Suprapubic skin (tissue), 4 donors: ENCODE measurements around the gene SLC44A2. TPM values are rescaled to one million over a fixed set of nuclear protein-coding genes. Genes with fewer than 3 reads are reported as not detected.
"Not testable (repeated sequence)": the region's sequence is repeated elsewhere in the genome, so short reads cannot be mapped to it uniquely, and the experiment has no call there.

ENCODE experiments used
- DNase-seq, 2 donors: peaks; one replicate each; pipeline ENCODE4 v3.0.0-alpha.2; 2019; ENCODE audit warnings: low spot score in 2 of 2
- H3K27ac ChIP-seq: fragments of 200-600 bp; sonication (generic); one replicate; pipeline ENCODE4 v1.5.1; 2019
- H3K27me3 ChIP-seq: fragments of 200-600 bp; sonication (generic); one replicate; pipeline ENCODE4 v1.5.1; 2019
- H3K36me3 ChIP-seq: fragments of 200-600 bp; sonication (generic); one replicate; pipeline ENCODE4 v1.5.1; 2019
- H3K4me1 ChIP-seq: fragments of 200-600 bp; sonication (generic); one replicate; pipeline ENCODE4 v1.5.1; 2019
- H3K4me3 ChIP-seq: fragments of 200-600 bp; sonication (generic); one replicate; pipeline ENCODE4 v1.5.1; 2019; ENCODE audit warnings: mild to moderate bottlenecking
- H3K9me3 ChIP-seq: fragments of 200-600 bp; sonication (generic); one replicate; pipeline ENCODE4 v1.5.1; 2019
- EP300 ChIP-seq: sonication (generic); formaldehyde crosslinking; IDR thresholded peaks from one replicate; pipeline ENCODE4 v1.6.1; 2017; ENCODE audit warnings: antibody characterized with exemption
- POLR2A ChIP-seq, 2 donors: fragments of 450-650 bp; IDR thresholded peaks; one replicate each; pipeline ENCODE4 v1.6.1; 2017; ENCODE audit warnings: antibody characterized with exemption in 2 of 2, mild to moderate bottlenecking in 2 of 2, moderate library complexity in 2 of 2
- POLR2AphosphoS5 ChIP-seq, 3 donors: sonication (generic); formaldehyde crosslinking; IDR thresholded peaks; one replicate each; pipeline ENCODE4 v1.6.1; 2017; ENCODE audit warnings: antibody characterized with exemption in 3 of 3
- WGBS: methylation state at CpG from one replicate; pipeline ENCODE4 v1.1.5; 2018; 5-methylcytosine and 5-hydroxymethylcytosine counted together
- total RNA-seq, 4 donors: library from RNA; depleted of rRNA; stranded (reverse); fragments of >200 nt; gene quantifications; one replicate each; pipeline ENCODE4 v1.1.0, GENCODE V29; 2016
- TF ChIP-seq, protein P1 (sequence below), 2 donors: fragments of 200-600 bp in 1 of 2; fragments of 450-650 bp in 1 of 2; sonication (generic) in 1 of 2; IDR thresholded peaks; one replicate each; pipeline ENCODE4 v1.5.1; 2016 to 2019; ENCODE audit warnings: antibody characterized with exemption in 2 of 2, mild to moderate bottlenecking in 1 of 2, moderate library complexity in 1 of 2

SLC44A2 gene
- total RNA-seq, 4 donors from 2014 or later = 59.1 to 108 (median 94.5) TPM

GRCh38 chr19:10662384-10663251, 37.3 kb downstream of the SLC44A2 start:
- TF ChIP-seq EP300 (no peak), POLR2AphosphoS5 (IDR thresholded peaks at IDR 0.05) (no peak), POLR2A (IDR thresholded peaks at IDR 0.05) (no peak)
- TF ChIP-seq, protein P1, sequence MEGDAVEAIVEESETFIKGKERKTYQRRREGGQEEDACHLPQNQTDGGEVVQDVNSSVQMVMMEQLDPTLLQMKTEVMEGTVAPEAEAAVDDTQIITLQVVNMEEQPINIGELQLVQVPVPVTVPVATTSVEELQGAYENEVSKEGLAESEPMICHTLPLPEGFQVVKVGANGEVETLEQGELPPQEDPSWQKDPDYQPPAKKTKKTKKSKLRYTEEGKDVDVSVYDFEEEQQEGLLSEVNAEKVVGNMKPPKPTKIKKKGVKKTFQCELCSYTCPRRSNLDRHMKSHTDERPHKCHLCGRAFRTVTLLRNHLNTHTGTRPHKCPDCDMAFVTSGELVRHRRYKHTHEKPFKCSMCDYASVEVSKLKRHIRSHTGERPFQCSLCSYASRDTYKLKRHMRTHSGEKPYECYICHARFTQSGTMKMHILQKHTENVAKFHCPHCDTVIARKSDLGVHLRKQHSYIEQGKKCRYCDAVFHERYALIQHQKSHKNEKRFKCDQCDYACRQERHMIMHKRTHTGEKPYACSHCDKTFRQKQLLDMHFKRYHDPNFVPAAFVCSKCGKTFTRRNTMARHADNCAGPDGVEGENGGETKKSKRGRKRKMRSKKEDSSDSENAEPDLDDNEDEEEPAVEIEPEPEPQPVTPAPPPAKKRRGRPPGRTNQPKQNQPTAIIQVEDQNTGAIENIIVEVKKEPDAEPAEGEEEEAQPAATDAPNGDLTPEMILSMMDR (IDR thresholded peaks at IDR 0.05) = no peak
- peaks cover 43% of the 10 kb centered on the region for H3K4me1 ChIP-seq
- 52% methylated on average over 14 of the region's 14 CpGs for whole genome bisulfite sequencing

DNA sequence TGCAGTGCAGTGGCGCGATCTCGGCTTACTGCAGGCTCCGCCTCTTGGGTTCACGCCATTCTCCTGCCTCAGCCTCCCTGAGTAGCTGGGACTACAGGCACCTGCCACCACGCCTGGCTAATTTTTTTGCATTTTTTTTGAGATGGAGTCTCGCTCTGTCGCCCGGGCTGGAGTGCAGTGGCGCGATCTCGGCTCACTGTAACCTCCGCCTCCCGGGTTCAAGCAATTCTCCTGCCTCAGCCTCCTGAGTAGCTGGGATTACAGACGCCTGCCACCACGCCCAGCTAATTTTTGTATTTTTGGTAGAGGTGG, 37.9 kb downstream of the SLC44A2 start:
- H3K4me3 ChIP-seq, H3K9me3 ChIP-seq, H3K27me3 ChIP-seq, H3K36me3 ChIP-seq, H3K27ac ChIP-seq, DNase-seq: not testable (repeated sequence)
- WGBS = 89% methylated on average over 16 of the region's 16 CpGs
- peaks cover 39% of the 10 kb centered on the region for H3K4me1 ChIP-seq

More at GRCh38 chr19:10662384-10663251, 37.3 kb downstream of the SLC44A2 start:
- no peak overlapping the region for H3K27ac ChIP-seq
- H3K9me3 ChIP-seq = no peaks in the 10 kb centered on the region
- H3K4me3 ChIP-seq = no peak overlapping the region
- DNase-seq = no peak
- peaks cover 7% of the 10 kb centered on the region for H3K36me3 ChIP-seq
- no peaks in the 10 kb centered on the region for H3K27me3 ChIP-seq

DNA sequence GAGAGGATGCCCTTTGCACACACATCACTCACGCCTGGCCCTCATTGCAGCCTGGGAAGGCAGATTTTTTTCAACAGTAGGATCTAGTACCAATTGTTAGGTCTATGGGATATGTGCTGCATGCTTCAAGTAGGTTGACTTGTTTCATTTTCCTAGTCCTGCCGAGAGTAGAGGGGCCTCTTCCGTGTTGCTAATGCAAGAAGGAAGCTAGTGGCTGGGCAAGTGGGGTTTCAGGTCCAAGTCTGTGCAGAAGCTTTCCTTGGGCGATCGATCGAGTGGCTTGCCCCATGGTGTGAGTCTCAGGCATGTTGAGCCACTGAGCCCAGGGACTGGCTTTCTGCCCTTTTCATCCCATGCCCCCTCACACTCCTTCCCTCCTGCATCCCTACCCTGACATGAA, 42.5 kb downstream of the SLC44A2 start:
- Histone ChIP-seq H3K9me3 (no peaks in the 10 kb centered on the region), H3K4me3 (no peak overlapping the region), H3K4me1 (peaks cover 31% of the 10 kb centered on the region), H3K36me3 (peaks cover 20% of the 10 kb centered on the region), H3K27me3 (no peaks in the 10 kb centered on the region), H3K27ac (no peak overlapping the region)
- DNase-seq = no peak
- no peak for TF ChIP-seq POLR2AphosphoS5 (IDR thresholded peaks at IDR 0.05)
- TF ChIP-seq, protein P1 (IDR thresholded peaks at IDR 0.05) = no peak
- TF ChIP-seq EP300 = no peak
- no peak for TF ChIP-seq POLR2A (IDR thresholded peaks at IDR 0.05)
- WGBS = 91% methylated on average over 6 of the region's 6 CpGs

GRCh38 chr19:10669246-10669645, 43.9 kb downstream of the SLC44A2 start:
- H3K4me1 ChIP-seq = peaks cover 24% of the 10 kb centered on the region
- WGBS = 63% methylated on average over 6 of the region's 6 CpGs
- H3K27ac ChIP-seq = no peak overlapping the region
- no peak for DNase-seq
- H3K4me3 ChIP-seq = no peak overlapping the region
- peaks cover 32% of the 10 kb centered on the region for H3K36me3 ChIP-seq
- no peaks in the 10 kb centered on the region for H3K9me3 ChIP-seq
- no peaks in the 10 kb centered on the region for H3K27me3 ChIP-seq
- TF ChIP-seq, protein P1 (IDR thresholded peaks at IDR 0.05) = no peak
- no peak for TF ChIP-seq EP300
- no peak for TF ChIP-seq POLR2AphosphoS5 (IDR thresholded peaks at IDR 0.05)
- no peak for TF ChIP-seq POLR2A (IDR thresholded peaks at IDR 0.05)

DNA sequence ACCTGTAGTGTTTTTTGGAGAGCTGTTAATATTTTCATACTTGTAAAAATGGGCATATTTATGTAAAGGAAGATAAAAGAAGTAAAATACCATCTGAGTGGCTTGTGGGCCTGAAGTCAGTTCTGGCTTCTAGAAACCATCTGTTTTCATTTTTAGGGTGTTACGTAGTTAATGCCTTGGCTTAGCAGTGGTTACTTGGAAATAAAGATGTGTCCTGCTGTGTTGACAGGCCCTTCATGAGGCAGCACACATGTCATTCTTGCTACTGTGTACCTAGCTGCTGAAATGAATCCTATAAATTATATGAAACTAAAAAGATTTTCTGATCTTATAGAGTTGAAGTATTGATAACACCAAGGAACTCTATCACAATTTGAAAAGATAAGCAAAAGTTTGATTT, 44.8 kb downstream of the SLC44A2 start:
- Histone ChIP-seq H3K27me3 (no peaks in the 10 kb centered on the region), H3K27ac (no peak overlapping the region), H3K9me3 (no peaks in the 10 kb centered on the region), H3K4me1 (peaks cover 24% of the 10 kb centered on the region), H3K4me3 (no peak overlapping the region), H3K36me3 (peaks cover 35% of the 10 kb centered on the region)
- no peak for TF ChIP-seq POLR2A (IDR thresholded peaks at IDR 0.05)
- TF ChIP-seq EP300 = no peak
- TF ChIP-seq, protein P1 (IDR thresholded peaks at IDR 0.05) = no peak
- TF ChIP-seq POLR2AphosphoS5 (IDR thresholded peaks at IDR 0.05) = no peak
- no peak for DNase-seq
- WGBS = 66% methylated on average over 1 of the region's 1 CpG
